Smooth muscle cell (in vitro differentiated cells): ENCODE results near the gene AURKAIP1. TPM values are rescaled to one million over a fixed set of nuclear protein-coding genes. Genes with fewer than 3 reads are reported as not detected.

Source experiments
- DNase-seq: peaks from one replicate; lab custom pipeline; 2025; ENCODE audit not compliant: unreplicated experiment; lab: John Stamatoyannopoulos, UW
- H2AFZ ChIP-seq: fragments of 200-600 bp; sonication (generic); 2 replicates; pipeline ENCODE4 v1.6.0; 2016; ENCODE audit warnings: antibody characterized with exemption, low read depth, mild to moderate bottlenecking
- H3F3A ChIP-seq: fragments of 200-600 bp; sonication (generic); 2 replicates; pipeline ENCODE4 v1.6.0; 2017; ENCODE audit warnings: antibody characterized with exemption, low read depth
- H3K27ac ChIP-seq: fragments of 200-600 bp; sonication (generic); 2 replicates; pipeline ENCODE4 v1.5.1; 2016; ENCODE audit warnings: low read depth, mild to moderate bottlenecking
- H3K27me3 ChIP-seq: fragments of 200-600 bp; sonication (generic); 2 replicates; pipeline ENCODE4 v1.6.1; 2016; ENCODE audit warnings: low read depth, mild to moderate bottlenecking
- H3K36me3 ChIP-seq: fragments of 200-600 bp; sonication (generic); 2 replicates; pipeline ENCODE4 v1.5.1; 2016; ENCODE audit warnings: low read depth
- H3K4me1 ChIP-seq: fragments of 200-600 bp; sonication (generic); 2 replicates; pipeline ENCODE4 v1.5.1; 2016; ENCODE audit warnings: low read depth
- H3K4me2 ChIP-seq: fragments of 200-600 bp; sonication (generic); 2 replicates; pipeline ENCODE4 v1.6.0; 2016; ENCODE audit warnings: mild to moderate bottlenecking
- H3K4me3 ChIP-seq: fragments of 200-600 bp; sonication (generic); 2 replicates; pipeline ENCODE4 v1.5.1; 2016; ENCODE audit warnings: mild to moderate bottlenecking
- H3K79me2 ChIP-seq: fragments of 200-600 bp; sonication (generic); 2 replicates; pipeline ENCODE4 v1.6.0; 2016; ENCODE audit warnings: low read depth, mild to moderate bottlenecking
- H3K9ac ChIP-seq: fragments of 200-600 bp; sonication (generic); 2 replicates; pipeline ENCODE4 v1.6.0; 2016; ENCODE audit warnings: low read depth
- H3K9me3 ChIP-seq: fragments of 200-600 bp; sonication (generic); replicated peaks from 2 replicates; pipeline ENCODE4 v1.5.1; 2016; ENCODE audit warnings: low read depth
- H4K20me1 ChIP-seq: fragments of 200-600 bp; sonication (generic); 2 replicates; pipeline ENCODE4 v1.6.0; 2016; ENCODE audit warnings: low read depth
- WGBS: methylation state at CpG from one replicate; pipeline ENCODE4 v1.1.7; 2016; ENCODE audit warnings: low lambda C conversion rate; 5-methylcytosine and 5-hydroxymethylcytosine counted together
- polyA plus RNA-seq: library from polyadenylated mRNA; unstranded; fragments of >200 nt; fragmentation: Nextera tagmentation; extraction: Ambion mirVana; gene quantifications from 2 replicates; pipeline ENCODE4 v1.2.1, GENCODE V29; 2016
- total RNA-seq: library from RNA; depleted of rRNA; stranded (reverse); fragments of >200 nt; gene quantifications from 2 replicates; pipeline ENCODE4 v1.2.3, GENCODE V29; 2014
- TF ChIP-seq, protein P1 (sequence below): fragments of 200-600 bp; sonication (generic); IDR thresholded peaks from 2 replicates; pipeline ENCODE4 v1.5.1; 2017; ENCODE audit warnings: borderline replicate concordance, mild to moderate bottlenecking, antibody characterized with exemption; ENCODE audit not compliant: insufficient read depth, poor library complexity, severe bottlenecking

AURKAIP1 gene
- total RNA-seq (60.1 and 81.8 TPM in 2 replicates), polyA plus RNA-seq (214 and 245 TPM in 2 replicates)

- Histone ChIP-seq H3K36me3 (no peaks in the 10 kb centered on the region), H3K27me3 (no peaks in the 10 kb centered on the region), H3K79me2 (peaks cover 29% of the 10 kb centered on the region), H2AFZ (peak within 1 kb of the TSS; percentile 51), H3K4me1 (peaks cover 12% of the 10 kb centered on the region), H3K4me3 (peak within 1 kb of the TSS; percentile 90), H3K27ac (peak within 1 kb of the TSS; percentile 94), H3K9ac (peak within 1 kb of the TSS; percentile 98), H3F3A (peaks cover 13% of the 10 kb centered on the region), H3K4me2 (peak within 1 kb of the TSS; percentile 94), H3K9me3 (no peaks in the 10 kb centered on the region), H4K20me1 (no peaks in the 10 kb centered on the region)
- DNase-seq, result peak; percentile 91
- WGBS, result under 1% methylated on average over 78 of the region's 85 CpGs
- TF ChIP-seq, protein P1, sequence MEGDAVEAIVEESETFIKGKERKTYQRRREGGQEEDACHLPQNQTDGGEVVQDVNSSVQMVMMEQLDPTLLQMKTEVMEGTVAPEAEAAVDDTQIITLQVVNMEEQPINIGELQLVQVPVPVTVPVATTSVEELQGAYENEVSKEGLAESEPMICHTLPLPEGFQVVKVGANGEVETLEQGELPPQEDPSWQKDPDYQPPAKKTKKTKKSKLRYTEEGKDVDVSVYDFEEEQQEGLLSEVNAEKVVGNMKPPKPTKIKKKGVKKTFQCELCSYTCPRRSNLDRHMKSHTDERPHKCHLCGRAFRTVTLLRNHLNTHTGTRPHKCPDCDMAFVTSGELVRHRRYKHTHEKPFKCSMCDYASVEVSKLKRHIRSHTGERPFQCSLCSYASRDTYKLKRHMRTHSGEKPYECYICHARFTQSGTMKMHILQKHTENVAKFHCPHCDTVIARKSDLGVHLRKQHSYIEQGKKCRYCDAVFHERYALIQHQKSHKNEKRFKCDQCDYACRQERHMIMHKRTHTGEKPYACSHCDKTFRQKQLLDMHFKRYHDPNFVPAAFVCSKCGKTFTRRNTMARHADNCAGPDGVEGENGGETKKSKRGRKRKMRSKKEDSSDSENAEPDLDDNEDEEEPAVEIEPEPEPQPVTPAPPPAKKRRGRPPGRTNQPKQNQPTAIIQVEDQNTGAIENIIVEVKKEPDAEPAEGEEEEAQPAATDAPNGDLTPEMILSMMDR, result peak; percentile 20
These were observed at the start of gene AURKAIP1 for GRCh38 chr1:1374929-1375662. AURKAIP1 (minus strand) TSS chr1:1375207; CDS start chr1:1374756, 451 bp downstream.

GRCh38 chr1:1424707-1425106 lies 49.7 kb upstream of the AURKAIP1 start:
- H3F3A ChIP-seq, result peaks cover 15% of the 10 kb centered on the region
- H3K9me3 ChIP-seq, result no peaks in the 10 kb centered on the region
- H3K36me3 ChIP-seq, result no peaks in the 10 kb centered on the region
- H3K4me2 ChIP-seq, result no peak overlapping the region
- H3K27ac ChIP-seq, result no peak overlapping the region
- peaks cover 15% of the 10 kb centered on the region for H3K4me1 ChIP-seq
- H4K20me1 ChIP-seq, result no peaks in the 10 kb centered on the region
- 80% methylated on average over 15 of the region's 15 CpGs for WGBS
- no peak for DNase-seq
- no peaks in the 10 kb centered on the region for H3K79me2 ChIP-seq
- H2AFZ ChIP-seq, result no peak overlapping the region
- H3K27me3 ChIP-seq, result no peaks in the 10 kb centered on the region
- TF ChIP-seq, protein P1, result no peak
- no peak overlapping the region for H3K4me3 ChIP-seq
- no peak overlapping the region for H3K9ac ChIP-seq

- H3K27ac ChIP-seq, result peak overlapping the region; percentile 53
- no peaks in the 10 kb centered on the region for H3K36me3 ChIP-seq
- peak overlapping the region; percentile 7 for H3K4me2 ChIP-seq
- peaks cover 7% of the 10 kb centered on the region for H3F3A ChIP-seq
- H3K9me3 ChIP-seq, result no peaks in the 10 kb centered on the region
- TF ChIP-seq, protein P1, result no peak
- WGBS, result 90% methylated on average over 7 of the region's 7 CpGs
- H3K79me2 ChIP-seq, result no peaks in the 10 kb centered on the region
- H3K9ac ChIP-seq, result no peak overlapping the region
- peaks cover 15% of the 10 kb centered on the region for H3K4me1 ChIP-seq
- H4K20me1 ChIP-seq, result no peaks in the 10 kb centered on the region
- no peak for DNase-seq
- no peak overlapping the region for H2AFZ ChIP-seq
- H3K4me3 ChIP-seq, result no peak overlapping the region
- H3K27me3 ChIP-seq, result no peaks in the 10 kb centered on the region
These were observed 48.2 kb upstream of the AURKAIP1 start for GRCh38 chr1:1423245-1423597.
